ENCODE measurements around the gene ACACA.
A peak's percentile ranks its signal among the peaks of the same experiment; 100 is the strongest.

The ACACA gene

GRCh38 chr17:37317867-37318266, 88.8 kb downstream of the ACACA start:
- H3K27ac ChIP-seq: no peak overlapping the region
- DNase-seq (ENCODE audit: low spot score): no peak
- ChIA-PET CTCF (no interaction called here), POLR2A (ENCODE audit: low non-redundant PET) (no interaction called here)
- no peak for TF ChIP-seq CTCF (conservative IDR thresholded peaks at IDR 0.05; ENCODE audit: low read depth)

- no peak overlapping the region for H3K27ac ChIP-seq
- no peak for TF ChIP-seq CTCF (conservative IDR thresholded peaks at IDR 0.05; ENCODE audit: low read depth)
- POLR2A ChIA-PET (ENCODE audit: low non-redundant PET): no interaction called here
- CTCF ChIA-PET: interaction anchor here (0.5 to 0.6 kb wide), 2 partner anchors 30 to 259 kb away, joined by 4 read pairs; no protein-coding TSS in a partner anchor
- no peak for DNase-seq (ENCODE audit: low spot score)
Measured at GRCh38 chr17:37315601-37316000, 91.0 kb downstream of the ACACA start.

- CTCF ChIA-PET: no interaction called here
- POLR2A ChIA-PET (ENCODE audit: low non-redundant PET): no interaction called here
- no peak for DNase-seq (ENCODE audit: low spot score)
- no peak overlapping the region for H3K27ac ChIP-seq
- TF ChIP-seq CTCF (conservative IDR thresholded peaks at IDR 0.05; ENCODE audit: low read depth): no peak
Measured at GRCh38 chr17:37312137-37312923, 94.3 kb downstream of the ACACA start.

- POLR2A ChIA-PET (ENCODE audit: low non-redundant PET): no interaction called here
- TF ChIP-seq CTCF (conservative IDR thresholded peaks at IDR 0.05; ENCODE audit: low read depth): no peak
- DNase-seq (ENCODE audit: low spot score): no peak
- CTCF ChIA-PET: no interaction called here
- no peak overlapping the region for H3K27ac ChIP-seq
Measured at GRCh38 chr17:37310940-37311339, 95.7 kb downstream of the ACACA start.

GRCh38 chr17:37309051-37309450, 97.6 kb downstream of the ACACA start:
- H3K27ac ChIP-seq: no peak overlapping the region
- no peak for DNase-seq (ENCODE audit: low spot score)
- ChIA-PET CTCF (no interaction called here), POLR2A (ENCODE audit: low non-redundant PET) (no interaction called here)
- TF ChIP-seq CTCF (conservative IDR thresholded peaks at IDR 0.05; ENCODE audit: low read depth): no peak

- no peak for TF ChIP-seq CTCF (conservative IDR thresholded peaks at IDR 0.05; ENCODE audit: low read depth)
- H3K27ac ChIP-seq: peak overlapping the region; percentile 46
- ChIA-PET CTCF (interaction anchor here (0.6 kb wide), 1 partner anchor 49 kb away, joined by 3 read pairs; no protein-coding TSS in a partner anchor), POLR2A (ENCODE audit: low non-redundant PET) (no interaction called here)
- DNase-seq (ENCODE audit: low spot score): no peak
Measured at GRCh38 chr17:37305406-37305905, 101.2 kb downstream of the ACACA start.
